Peyer's patch (tissue), 4 donors: ENCODE results near the gene CNOT6L. TPM values are rescaled to one million over a fixed set of nuclear protein-coding genes. Genes with fewer than 3 reads are reported as not detected.

Experiments used
- DNase-seq, 3 donors: peaks; one replicate each; pipeline ENCODE4 v3.0.0-alpha.2; 2017 to 2019
- H3K27ac ChIP-seq, 4 donors: fragments of 200-600 bp; sonication (generic); one replicate each; pipeline ENCODE4 v1.5.1; 2016 to 2019
- H3K27me3 ChIP-seq, 2 donors: fragments of 200-600 bp; sonication (generic); one replicate each; pipeline ENCODE4 v1.5.1; 2019
- H3K36me3 ChIP-seq, 3 donors: fragments of 200-600 bp; sonication (generic); one replicate each; pipeline ENCODE4 v1.5.1; 2016 to 2019
- H3K4me1 ChIP-seq, 4 donors: fragments of 200-600 bp; sonication (generic); one replicate each; pipeline ENCODE4 v1.5.1; 2016 to 2019
- H3K4me3 ChIP-seq, 4 donors: fragments of 200-600 bp; sonication (generic); 1 replicate in 3 of 4; 2 replicates in 1 of 4; pipeline ENCODE4 v1.5.1; 2016 to 2019; ENCODE audit warnings: mild to moderate bottlenecking in 1 of 4
- H3K9me3 ChIP-seq, 4 donors: fragments of 200-600 bp; sonication (generic); one replicate each; pipeline ENCODE4 v1.5.1; 2016 to 2019; ENCODE audit warnings: mild to moderate bottlenecking in 1 of 4
- CTCF ChIP-seq, 6 experiments: fragments of 450-650 bp in 4 of 6; fragments of 200-600 bp in 2 of 6; sonication (generic) in 1 of 6; IDR thresholded peaks; one replicate each; pipeline ENCODE4 v1.5.1; 2017 to 2019; ENCODE audit warnings: antibody characterized with exemption in 6 of 6, mild to moderate bottlenecking in 3 of 6, moderate library complexity in 1 of 6
- POLR2A ChIP-seq, 2 donors: fragments of 450-650 bp; IDR thresholded peaks; one replicate each; pipeline ENCODE4 v1.5.1; 2017; ENCODE audit warnings: antibody characterized with exemption in 2 of 2, mild to moderate bottlenecking in 2 of 2, moderate library complexity in 2 of 2
- total RNA-seq, 4 donors: library from RNA; depleted of rRNA; stranded (reverse); fragments of >200 nt; gene quantifications; one replicate each; pipeline ENCODE4 v1.1.0, GENCODE V29; 2016

CNOT6L gene
- total RNA-seq, 4 donors from 2014 or later = 20.4 to 43.3 (median 33.6) TPM

- no peaks in the 10 kb centered on the region for H3K27me3 ChIP-seq
- no peaks in the 10 kb centered on the region for H3K9me3 ChIP-seq
- H3K36me3 ChIP-seq = no peaks in the 10 kb centered on the region
- H3K4me1 ChIP-seq = peaks cover 0 to 27% (median 11%) of the 10 kb centered on the region in 4 donors
- DNase-seq = no peak
- TF ChIP-seq POLR2A (IDR thresholded peaks at IDR 0.05) = no peak
- no peak for TF ChIP-seq CTCF (IDR thresholded peaks at IDR 0.05)
- H3K27ac ChIP-seq = peak overlapping the region in 2 of 4 donors; percentile 28 to 32
- H3K4me3 ChIP-seq = no peak overlapping the region
Observed at GRCh38 chr4:77800483-77801259, 18.5 kb downstream of the CNOT6L start.

GRCh38 chr4:77800077-77800476 lies 19.1 kb downstream of the CNOT6L start:
- no peak for DNase-seq
- Histone ChIP-seq H3K36me3 (no peaks in the 10 kb centered on the region), H3K27me3 (no peaks in the 10 kb centered on the region), H3K4me1 (peaks cover 0 to 26% (median 11%) of the 10 kb centered on the region in 4 donors), H3K27ac (no peak overlapping the region), H3K9me3 (no peaks in the 10 kb centered on the region), H3K4me3 (no peak overlapping the region)
- TF ChIP-seq POLR2A (IDR thresholded peaks at IDR 0.05) (no peak), CTCF (IDR thresholded peaks at IDR 0.05) (no peak)

- DNase-seq = no peak
- Histone ChIP-seq H3K9me3 (no peaks in the 10 kb centered on the region), H3K36me3 (no peaks in the 10 kb centered on the region), H3K27me3 (no peaks in the 10 kb centered on the region), H3K27ac (no peak overlapping the region), H3K4me3 (no peak overlapping the region), H3K4me1 (peaks cover 0 to 22% (median 11%) of the 10 kb centered on the region in 4 donors)
- no peak for TF ChIP-seq POLR2A (IDR thresholded peaks at IDR 0.05)
- TF ChIP-seq CTCF (IDR thresholded peaks at IDR 0.05) = no peak
Observed at GRCh38 chr4:77798385-77798784, 20.8 kb downstream of the CNOT6L start.

- DNase-seq = no peak
- no peaks in the 10 kb centered on the region for H3K27me3 ChIP-seq
- H3K36me3 ChIP-seq = no peaks in the 10 kb centered on the region
- no peak for TF ChIP-seq POLR2A (IDR thresholded peaks at IDR 0.05)
- no peak for TF ChIP-seq CTCF (IDR thresholded peaks at IDR 0.05)
- H3K9me3 ChIP-seq = no peaks in the 10 kb centered on the region
- H3K4me1 ChIP-seq = peaks cover 0 to 12% (median 7%) of the 10 kb centered on the region in 4 donors
- H3K4me3 ChIP-seq = no peak overlapping the region
- H3K27ac ChIP-seq = no peak overlapping the region
Observed at GRCh38 chr4:77797239-77797638, 21.9 kb downstream of the CNOT6L start.

GRCh38 chr4:77795326-77795725 lies 23.8 kb downstream of the CNOT6L start:
- no peaks in the 10 kb centered on the region for H3K36me3 ChIP-seq
- TF ChIP-seq CTCF (IDR thresholded peaks at IDR 0.05) = no peak
- TF ChIP-seq POLR2A (IDR thresholded peaks at IDR 0.05) = no peak
- no peaks in the 10 kb centered on the region for H3K27me3 ChIP-seq
- no peak for DNase-seq
- H3K27ac ChIP-seq = no peak overlapping the region
- no peaks in the 10 kb centered on the region for H3K9me3 ChIP-seq
- no peak overlapping the region for H3K4me3 ChIP-seq
- peaks cover 0 to 3% (median 0%) of the 10 kb centered on the region in 4 donors for H3K4me1 ChIP-seq
